PFSK-1 (cell line): ENCODE results near the gene LMF2. TPM values are rescaled to one million over a fixed set of nuclear protein-coding genes. Genes with fewer than 3 reads are reported as not detected.

ENCODE experiments used
- FOXP2 ChIP-seq: optimal IDR thresholded peaks from 2 replicates; pipeline ENCODE3; 2011; ENCODE audit warnings: borderline replicate concordance, control low read depth, inconsistent platforms; ENCODE audit not compliant: insufficient read depth; ENCODE audit errors: extremely low read length, extremely low read depth
- POLR2AphosphoS5 ChIP-seq: IDR thresholded peaks from 2 replicates; pipeline ENCODE4 v1.6.1; 2012; ENCODE audit warnings: low read depth, mild to moderate bottlenecking, control low read depth, low read length, moderate library complexity
- SIN3A ChIP-seq: IDR thresholded peaks from 2 replicates; pipeline ENCODE4 v1.6.1; 2012; ENCODE audit warnings: mild to moderate bottlenecking, low read length, moderate library complexity, borderline replicate concordance; ENCODE audit not compliant: insufficient read depth
- TAF1 ChIP-seq: IDR thresholded peaks from 2 replicates; pipeline ENCODE4 v1.6.1; 2012; ENCODE audit warnings: low read length, control low read depth, borderline replicate concordance; ENCODE audit not compliant: insufficient read depth
- polyA plus RNA-seq: library from polyadenylated mRNA; unstranded; fragments of >200 nt; gene quantifications from one replicate; pipeline ENCODE4 v1.2.1, GENCODE V29; 2012; ENCODE audit warnings: low read depth, missing spikeins; ENCODE audit not compliant: insufficient read length
- TF ChIP-seq, protein P1 (sequence below), 2 experiments: IDR thresholded peaks; 2 replicates each; pipeline versions ENCODE4 v1.6.1 to v1.8.0; 2011 to 2012; ENCODE audit warnings: low read depth in 2 of 2, low read length in 2 of 2, control low read depth in 1 of 2, inconsistent platforms in 1 of 2, mild to moderate bottlenecking in 1 of 2, moderate library complexity in 1 of 2; ENCODE audit not compliant: insufficient read depth in 1 of 2

The LMF2 gene, protein sequence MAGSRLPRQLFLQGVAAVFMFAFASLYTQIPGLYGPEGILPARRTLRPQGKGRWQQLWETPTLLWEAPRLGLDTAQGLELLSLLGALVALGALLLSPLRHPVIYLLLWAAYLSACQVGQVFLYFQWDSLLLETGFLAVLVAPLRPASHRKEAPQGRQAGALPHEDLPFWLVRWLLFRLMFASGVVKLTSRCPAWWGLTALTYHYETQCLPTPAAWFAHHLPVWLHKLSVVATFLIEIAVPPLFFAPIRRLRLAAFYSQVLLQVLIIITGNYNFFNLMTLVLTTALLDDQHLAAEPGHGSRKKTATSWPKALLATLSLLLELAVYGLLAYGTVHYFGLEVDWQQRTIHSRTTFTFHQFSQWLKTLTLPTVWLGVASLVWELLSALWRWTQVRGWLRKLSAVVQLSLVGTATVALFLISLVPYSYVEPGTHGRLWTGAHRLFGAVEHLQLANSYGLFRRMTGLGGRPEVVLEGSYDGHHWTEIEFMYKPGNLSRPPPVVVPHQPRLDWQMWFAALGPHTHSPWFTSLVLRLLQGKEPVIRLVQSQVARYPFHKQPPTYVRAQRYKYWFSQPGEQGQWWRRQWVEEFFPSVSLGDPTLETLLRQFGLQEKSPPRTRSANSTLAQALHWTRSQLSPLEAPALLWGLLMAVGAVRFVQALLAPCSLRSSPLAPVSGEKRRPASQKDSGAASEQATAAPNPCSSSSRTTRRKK
- polyA plus RNA-seq = 69.4 TPM

DNA sequence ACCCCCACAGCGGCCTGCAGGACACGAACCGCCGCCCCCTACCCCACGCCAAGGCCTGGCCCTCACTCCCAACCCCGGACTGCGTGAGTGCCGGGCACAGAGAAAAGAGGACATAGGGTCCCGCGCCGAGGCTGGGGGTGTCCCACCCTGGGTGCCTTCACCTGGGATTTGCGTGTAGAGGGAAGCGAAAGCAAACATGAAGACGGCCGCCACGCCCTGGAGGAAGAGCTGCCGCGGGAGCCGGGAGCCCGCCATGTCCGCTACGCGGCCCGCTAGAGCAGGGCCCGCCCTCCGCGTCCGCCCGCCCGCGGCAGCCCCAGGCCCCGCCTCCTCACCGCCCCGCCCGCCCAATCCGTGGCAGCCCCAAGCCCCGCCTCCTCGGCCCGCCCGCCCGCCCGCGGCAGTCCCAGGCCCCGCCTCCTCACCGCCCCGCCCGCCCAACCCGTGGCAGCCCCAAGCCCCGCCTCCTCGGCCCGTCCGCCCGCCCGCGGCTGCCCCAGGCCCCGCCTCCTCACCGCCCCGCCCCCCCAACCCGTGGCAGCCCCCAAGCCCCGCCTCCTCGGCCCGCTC is at the start of gene LMF2:
Gene LMF2 (minus strand): TSS at position 282 of the 570 bp plus-strand sequence. CDS start 27 bp downstream, at position 255.
- TF ChIP-seq, protein P1, sequence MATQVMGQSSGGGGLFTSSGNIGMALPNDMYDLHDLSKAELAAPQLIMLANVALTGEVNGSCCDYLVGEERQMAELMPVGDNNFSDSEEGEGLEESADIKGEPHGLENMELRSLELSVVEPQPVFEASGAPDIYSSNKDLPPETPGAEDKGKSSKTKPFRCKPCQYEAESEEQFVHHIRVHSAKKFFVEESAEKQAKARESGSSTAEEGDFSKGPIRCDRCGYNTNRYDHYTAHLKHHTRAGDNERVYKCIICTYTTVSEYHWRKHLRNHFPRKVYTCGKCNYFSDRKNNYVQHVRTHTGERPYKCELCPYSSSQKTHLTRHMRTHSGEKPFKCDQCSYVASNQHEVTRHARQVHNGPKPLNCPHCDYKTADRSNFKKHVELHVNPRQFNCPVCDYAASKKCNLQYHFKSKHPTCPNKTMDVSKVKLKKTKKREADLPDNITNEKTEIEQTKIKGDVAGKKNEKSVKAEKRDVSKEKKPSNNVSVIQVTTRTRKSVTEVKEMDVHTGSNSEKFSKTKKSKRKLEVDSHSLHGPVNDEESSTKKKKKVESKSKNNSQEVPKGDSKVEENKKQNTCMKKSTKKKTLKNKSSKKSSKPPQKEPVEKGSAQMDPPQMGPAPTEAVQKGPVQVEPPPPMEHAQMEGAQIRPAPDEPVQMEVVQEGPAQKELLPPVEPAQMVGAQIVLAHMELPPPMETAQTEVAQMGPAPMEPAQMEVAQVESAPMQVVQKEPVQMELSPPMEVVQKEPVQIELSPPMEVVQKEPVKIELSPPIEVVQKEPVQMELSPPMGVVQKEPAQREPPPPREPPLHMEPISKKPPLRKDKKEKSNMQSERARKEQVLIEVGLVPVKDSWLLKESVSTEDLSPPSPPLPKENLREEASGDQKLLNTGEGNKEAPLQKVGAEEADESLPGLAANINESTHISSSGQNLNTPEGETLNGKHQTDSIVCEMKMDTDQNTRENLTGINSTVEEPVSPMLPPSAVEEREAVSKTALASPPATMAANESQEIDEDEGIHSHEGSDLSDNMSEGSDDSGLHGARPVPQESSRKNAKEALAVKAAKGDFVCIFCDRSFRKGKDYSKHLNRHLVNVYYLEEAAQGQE (IDR thresholded peaks at IDR 0.05; ENCODE audit: insufficient read depth in 1 of 2, low read depth in 2 of 2, low read length in 2 of 2) = no peak
- no peak for TF ChIP-seq POLR2AphosphoS5
- no peak for TF ChIP-seq FOXP2
- TF ChIP-seq TAF1 = no peak
- no peak for TF ChIP-seq SIN3A

DNA sequence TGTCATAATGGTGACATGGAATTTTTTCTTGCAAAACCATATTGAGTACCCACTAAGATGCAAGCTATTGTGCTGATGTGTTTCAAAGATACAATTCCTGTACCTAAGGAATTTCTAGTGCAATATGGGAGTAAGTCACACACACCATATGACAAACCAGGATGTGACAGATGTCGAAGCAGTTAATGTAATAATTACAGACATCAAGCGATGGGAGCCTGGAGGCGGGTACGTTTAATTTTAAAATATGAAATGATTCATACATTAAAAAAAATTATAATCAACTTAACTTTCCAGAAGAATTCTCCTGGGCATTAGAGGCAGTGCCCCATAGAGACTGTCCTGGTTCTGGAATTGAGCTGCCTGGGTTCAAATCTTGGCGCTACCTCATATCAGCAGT is 49.2 kb upstream of the LMF2 start:
- TF ChIP-seq POLR2AphosphoS5 (no peak), TAF1 (no peak), FOXP2 (no peak), SIN3A (no peak)
- TF ChIP-seq, protein P1 (IDR thresholded peaks at IDR 0.05; ENCODE audit: insufficient read depth in 1 of 2, low read depth in 2 of 2, low read length in 2 of 2) = no peak

DNA sequence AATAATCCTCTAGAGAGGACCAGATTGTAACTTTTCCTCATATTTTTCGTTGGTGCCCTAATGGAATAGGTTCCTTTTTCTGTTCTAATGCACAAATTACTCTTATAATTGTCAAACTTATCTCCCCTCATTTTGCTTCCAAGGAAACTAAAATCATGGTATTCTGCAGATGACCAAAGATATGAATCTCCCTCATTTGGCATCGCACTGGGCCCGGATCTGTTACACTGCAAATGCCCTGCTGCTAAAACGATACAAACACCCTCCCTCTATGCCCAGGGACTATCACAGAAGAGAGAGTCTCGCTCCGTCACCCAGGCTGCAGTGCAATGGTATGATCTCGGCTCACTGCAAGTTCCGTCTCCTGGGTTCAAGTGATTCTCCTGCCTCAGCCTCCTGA is 45.8 kb upstream of the LMF2 start:
- no peak for TF ChIP-seq FOXP2
- TF ChIP-seq TAF1 = no peak
- no peak for TF ChIP-seq POLR2AphosphoS5
- TF ChIP-seq SIN3A = no peak
- TF ChIP-seq, protein P1 (IDR thresholded peaks at IDR 0.05; ENCODE audit: insufficient read depth in 1 of 2, low read depth in 2 of 2, low read length in 2 of 2) = no peak

DNA sequence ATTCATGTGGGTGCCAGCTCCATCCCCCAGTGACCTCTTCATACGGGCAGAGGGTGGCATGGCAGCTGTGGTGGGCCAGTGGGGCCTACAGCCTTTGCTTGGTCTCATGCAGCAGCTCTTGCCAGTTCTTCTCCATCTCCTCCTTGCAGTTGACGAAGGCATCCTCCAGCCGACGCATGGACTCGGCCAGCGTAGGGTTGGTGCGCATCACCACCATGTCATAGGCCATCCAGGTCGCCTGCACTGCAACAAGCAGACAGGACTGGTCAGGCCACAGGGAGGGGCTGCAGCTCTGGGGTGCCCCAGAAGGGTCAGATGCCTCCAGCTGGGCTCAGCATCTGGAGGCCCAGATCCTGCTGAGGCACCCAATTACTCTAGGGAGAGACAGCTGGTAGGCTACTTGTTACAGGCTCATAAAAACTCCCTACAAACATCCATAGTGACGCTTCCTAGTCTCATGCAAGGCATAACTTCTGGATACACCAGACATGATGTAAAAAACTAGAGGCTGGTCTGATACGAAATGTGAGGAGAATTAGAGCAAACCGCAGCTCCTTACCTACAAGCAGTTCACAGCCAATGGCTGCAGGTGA is 43.8 kb upstream of the LMF2 start:
- TF ChIP-seq, protein P1 (IDR thresholded peaks at IDR 0.05; ENCODE audit: insufficient read depth in 1 of 2, low read depth in 2 of 2, low read length in 2 of 2) = no peak
- TF ChIP-seq SIN3A = no peak
- no peak for TF ChIP-seq TAF1
- TF ChIP-seq FOXP2 = no peak
- no peak for TF ChIP-seq POLR2AphosphoS5
